ENCODE measurements around the gene NKAIN2. TPM values are rescaled to one million over a fixed set of nuclear protein-coding genes. Genes with fewer than 3 reads are reported as not detected.
"Not testable (repeated sequence)": the region's sequence is repeated elsewhere in the genome, so short reads cannot be mapped to it uniquely, and the experiment has no call there.

Gene NKAIN2
- total and polyA plus RNA-seq, 8 donors = 9.5 to 23.4 (median 18.9) TPM; not detected in 2

GRCh38 chr6:124334359-124334758, 530.7 kb downstream of the NKAIN2 start:
- no peaks in the 10 kb centered on the region for H3K36me3 ChIP-seq
- H3K4me1 ChIP-seq = no peaks in the 10 kb centered on the region
- no peaks in the 10 kb centered on the region for H3K9me3 ChIP-seq
- intact Hi-C loops (cut with DNase I) = no loop called here
- no peak for TF ChIP-seq CTCF (IDR thresholded peaks at IDR 0.05)
- DNase-seq = no peak
- no peak overlapping the region for H3K27ac ChIP-seq
- ATAC-seq = no peak
- H3K4me3 ChIP-seq = no peak overlapping the region
- no peaks in the 10 kb centered on the region for H3K27me3 ChIP-seq

GRCh38 chr6:124339610-124340334, 536.1 kb downstream of the NKAIN2 start:
- Histone ChIP-seq H3K27ac (no peak overlapping the region), H3K4me3 (no peak overlapping the region), H3K27me3 (no peaks in the 10 kb centered on the region), H3K4me1 (no peaks in the 10 kb centered on the region), H3K36me3 (no peaks in the 10 kb centered on the region), H3K9me3 (peaks cover 0 to 2% of the 10 kb centered on the region in 2 donors)
- DNase-seq = no peak
- no peak for TF ChIP-seq CTCF (IDR thresholded peaks at IDR 0.05)
- no peak for ATAC-seq
- intact Hi-C loops (cut with DNase I) = no loop called here

- H3K27me3 ChIP-seq; H3K36me3 ChIP-seq; H3K4me1 ChIP-seq; H3K9me3 ChIP-seq; H3K4me3 ChIP-seq; H3K27ac ChIP-seq; intact Hi-C loops (cut with DNase I); ATAC-seq; DNase-seq: not testable (repeated sequence)
Measured at GRCh38 chr6:124348339-124348738, 544.7 kb downstream of the NKAIN2 start.

GRCh38 chr6:124355146-124355545, 551.5 kb downstream of the NKAIN2 start:
- DNase-seq (no peak), ATAC-seq (no peak)
- Histone ChIP-seq H3K4me3 (no peak overlapping the region), H3K27me3 (no peaks in the 10 kb centered on the region), H3K9me3 (peaks cover 0 to 2% of the 10 kb centered on the region in 2 donors), H3K36me3 (no peaks in the 10 kb centered on the region), H3K4me1 (no peaks in the 10 kb centered on the region), H3K27ac (no peak overlapping the region)
- intact Hi-C loops (cut with DNase I) = no loop called here
- TF ChIP-seq CTCF (IDR thresholded peaks at IDR 0.05) = no peak

- Histone ChIP-seq H3K4me1 (no peaks in the 10 kb centered on the region), H3K36me3 (no peaks in the 10 kb centered on the region), H3K4me3 (no peak overlapping the region), H3K9me3 (peaks cover 0 to 2% of the 10 kb centered on the region in 2 donors), H3K27me3 (no peaks in the 10 kb centered on the region), H3K27ac (no peak overlapping the region)
- no peak for TF ChIP-seq CTCF (IDR thresholded peaks at IDR 0.05)
- ATAC-seq (no peak), DNase-seq (no peak)
- intact Hi-C loops (cut with DNase I) = no loop called here
Measured at GRCh38 chr6:124356276-124356810, 552.7 kb downstream of the NKAIN2 start.
